IMR-90 (cell line): ENCODE results near the gene PTMS.

ENCODE experiments used
- CTCF ChIP-seq: conservative IDR thresholded peaks from 2 replicates; pipeline ENCODE4 v1.5.1; 2012; ENCODE audit warnings: mild to moderate bottlenecking, low read depth, low read length, improper control_type of control experiment
- POLR2A ChIP-seq: IDR thresholded peaks from 2 replicates; pipeline ENCODE4 v1.6.1; 2012; ENCODE audit warnings: mild to moderate bottlenecking, low read depth, low read length
- RCOR1 ChIP-seq: IDR thresholded peaks from 2 replicates; pipeline ENCODE4 v1.6.1; 2012; ENCODE audit warnings: mild to moderate bottlenecking, low read length, improper control_type of control experiment; ENCODE audit not compliant: insufficient replicate concordance
- RFX5 ChIP-seq: IDR thresholded peaks from 2 replicates; pipeline ENCODE4 v1.8.0; 2012; ENCODE audit warnings: low read depth, mild to moderate bottlenecking, low read length, moderate library complexity

- no peak for TF ChIP-seq POLR2A
- TF ChIP-seq CTCF, result no peak
- no peak for TF ChIP-seq RFX5
- no peak for TF ChIP-seq RCOR1
Observed at GRCh38 chr12:6799147-6799546, 33.0 kb downstream of the PTMS start.
